Measurements from ENCODE around the gene MNAT1.

The MNAT1 gene

DNA sequence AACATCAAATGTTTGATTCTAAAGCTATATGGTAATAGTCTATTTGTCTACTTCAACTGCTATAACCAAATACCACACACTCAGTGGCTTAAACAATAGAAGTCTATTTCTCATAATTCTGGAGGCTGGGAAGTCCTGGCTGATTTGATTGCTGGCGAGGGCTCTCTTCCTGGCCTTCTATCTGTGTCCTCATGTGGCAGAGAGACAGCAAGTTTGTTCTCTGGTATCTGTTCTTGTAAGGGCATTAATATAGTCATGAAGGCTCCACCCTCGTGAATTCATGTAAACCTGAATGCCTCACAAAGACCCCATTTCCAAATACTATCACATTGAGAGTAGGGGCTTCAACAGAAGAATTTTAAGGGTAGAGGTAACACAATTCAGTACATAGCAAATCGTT is 212.2 kb downstream of the MNAT1 start:
- Histone ChIP-seq H3K27me3 (ENCODE audit: insufficient read depth, poor library complexity, severe bottlenecking) (no peaks in the 10 kb centered on the region), H3K36me3 (ENCODE audit: low read depth) (no peaks in the 10 kb centered on the region), H3K4me3 (ENCODE audit: severe bottlenecking) (no peak overlapping the region), H3K9me3 (ENCODE audit: severe bottlenecking) (no peaks in the 10 kb centered on the region), H3K4me1 (ENCODE audit: insufficient read depth, poor library complexity, severe bottlenecking) (no peaks in the 10 kb centered on the region), H3K27ac (ENCODE audit: poor library complexity, severe bottlenecking) (no peak overlapping the region)
- ATAC-seq (ENCODE audit: low read depth) = no peak
- DNase-seq (ENCODE audit: low spot score) = no peak
- TF ChIP-seq, protein P1, sequence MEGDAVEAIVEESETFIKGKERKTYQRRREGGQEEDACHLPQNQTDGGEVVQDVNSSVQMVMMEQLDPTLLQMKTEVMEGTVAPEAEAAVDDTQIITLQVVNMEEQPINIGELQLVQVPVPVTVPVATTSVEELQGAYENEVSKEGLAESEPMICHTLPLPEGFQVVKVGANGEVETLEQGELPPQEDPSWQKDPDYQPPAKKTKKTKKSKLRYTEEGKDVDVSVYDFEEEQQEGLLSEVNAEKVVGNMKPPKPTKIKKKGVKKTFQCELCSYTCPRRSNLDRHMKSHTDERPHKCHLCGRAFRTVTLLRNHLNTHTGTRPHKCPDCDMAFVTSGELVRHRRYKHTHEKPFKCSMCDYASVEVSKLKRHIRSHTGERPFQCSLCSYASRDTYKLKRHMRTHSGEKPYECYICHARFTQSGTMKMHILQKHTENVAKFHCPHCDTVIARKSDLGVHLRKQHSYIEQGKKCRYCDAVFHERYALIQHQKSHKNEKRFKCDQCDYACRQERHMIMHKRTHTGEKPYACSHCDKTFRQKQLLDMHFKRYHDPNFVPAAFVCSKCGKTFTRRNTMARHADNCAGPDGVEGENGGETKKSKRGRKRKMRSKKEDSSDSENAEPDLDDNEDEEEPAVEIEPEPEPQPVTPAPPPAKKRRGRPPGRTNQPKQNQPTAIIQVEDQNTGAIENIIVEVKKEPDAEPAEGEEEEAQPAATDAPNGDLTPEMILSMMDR (IDR thresholded peaks at IDR 0.05; ENCODE audit: poor library complexity, severe bottlenecking) = no peak

DNA sequence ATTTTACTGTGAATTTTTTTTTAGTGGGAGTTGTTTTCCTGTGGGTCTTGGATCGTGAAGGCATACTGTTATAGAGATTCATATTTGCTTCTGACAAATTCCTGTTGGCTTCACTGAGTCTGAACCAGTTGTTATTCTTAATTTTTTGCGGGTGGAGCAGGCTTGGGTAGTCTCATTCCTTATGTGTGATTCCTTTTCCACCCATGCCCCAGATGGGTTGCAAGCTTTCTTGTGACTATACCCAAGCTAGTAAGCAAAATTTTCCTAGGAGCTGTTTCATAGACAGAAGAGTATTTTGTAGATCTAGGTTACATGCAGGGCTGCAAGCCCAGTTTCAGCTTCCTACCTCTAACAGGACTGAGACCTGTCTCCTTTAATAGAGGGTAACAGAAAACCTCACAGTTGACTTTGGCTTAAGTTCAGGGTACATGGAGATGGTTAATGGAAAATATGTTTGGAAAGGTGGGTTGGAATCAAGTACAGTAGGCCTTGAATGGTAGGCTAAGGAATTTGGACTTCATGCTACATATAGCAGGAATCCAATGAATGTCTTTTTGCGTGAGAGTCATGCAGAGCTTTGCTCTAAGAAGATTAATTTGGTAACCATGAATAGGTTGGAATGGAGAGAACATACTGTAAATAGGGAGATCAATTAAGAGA is 217.3 kb downstream of the MNAT1 start:
- Histone ChIP-seq H3K4me1 (ENCODE audit: insufficient read depth, poor library complexity, severe bottlenecking) (no peaks in the 10 kb centered on the region), H3K27me3 (ENCODE audit: insufficient read depth, poor library complexity, severe bottlenecking) (no peaks in the 10 kb centered on the region), H3K9me3 (ENCODE audit: severe bottlenecking) (peaks cover 5% of the 10 kb centered on the region), H3K4me3 (ENCODE audit: severe bottlenecking) (no peak overlapping the region), H3K27ac (ENCODE audit: poor library complexity, severe bottlenecking) (no peak overlapping the region), H3K36me3 (ENCODE audit: low read depth) (no peaks in the 10 kb centered on the region)
- TF ChIP-seq, protein P1 (IDR thresholded peaks at IDR 0.05; ENCODE audit: poor library complexity, severe bottlenecking) = no peak
- ATAC-seq (ENCODE audit: low read depth) (no peak), DNase-seq (ENCODE audit: low spot score) (no peak)

DNA sequence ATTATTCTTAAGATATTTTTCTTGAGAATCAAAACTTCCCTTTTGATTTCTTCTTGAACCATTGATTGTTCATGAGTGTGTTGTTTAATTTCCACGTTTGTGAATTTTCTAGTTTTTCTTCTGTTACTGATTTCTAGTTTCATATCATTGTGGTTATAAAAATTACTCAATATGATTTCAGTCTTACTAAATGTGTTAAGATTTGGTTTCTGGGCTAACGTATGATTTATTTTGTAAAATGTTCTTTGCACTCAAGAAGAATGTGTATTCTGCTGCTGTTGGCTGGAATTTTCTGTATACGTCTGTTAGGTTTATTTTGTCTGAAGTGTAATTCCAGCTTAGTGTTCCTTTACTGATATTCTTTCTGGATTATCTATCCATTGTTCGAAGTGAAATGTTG is 221.6 kb downstream of the MNAT1 start:
- DNase-seq (ENCODE audit: low spot score) (no peak), ATAC-seq (ENCODE audit: low read depth) (no peak)
- H3K36me3 ChIP-seq (ENCODE audit: low read depth) = 0 out of 2 replicates have a peak, but pooled peaks cover 3% of the 10 kb centered on the region
- H3K9me3 ChIP-seq (ENCODE audit: severe bottlenecking) = peaks cover 7% of the 10 kb centered on the region
- H3K27me3 ChIP-seq (ENCODE audit: insufficient read depth, poor library complexity, severe bottlenecking) = no peaks in the 10 kb centered on the region
- no peaks in the 10 kb centered on the region for H3K4me1 ChIP-seq (ENCODE audit: insufficient read depth, poor library complexity, severe bottlenecking)
- no peak overlapping the region for H3K27ac ChIP-seq (ENCODE audit: poor library complexity, severe bottlenecking)
- TF ChIP-seq, protein P1 (IDR thresholded peaks at IDR 0.05; ENCODE audit: poor library complexity, severe bottlenecking) = no peak
- no peak overlapping the region for H3K4me3 ChIP-seq (ENCODE audit: severe bottlenecking)

DNA sequence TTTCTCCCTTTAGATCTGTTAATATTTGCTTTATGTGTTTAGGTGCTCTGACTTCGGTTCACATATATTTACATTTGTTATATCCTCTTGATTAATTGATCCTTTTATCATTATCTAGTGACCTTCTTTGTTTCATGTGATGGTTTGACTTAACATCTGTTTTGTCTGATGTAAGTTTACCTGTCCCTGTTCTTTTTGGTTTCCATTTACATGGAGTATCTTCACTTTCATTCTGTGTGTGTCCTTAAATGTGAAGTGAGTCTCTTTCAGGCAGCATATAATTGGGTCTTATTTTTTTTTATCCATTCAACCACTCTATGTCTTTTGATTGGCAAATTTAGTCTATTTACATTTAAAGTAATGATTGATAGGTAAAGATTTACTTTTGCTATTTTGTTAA is 222.1 kb downstream of the MNAT1 start:
- TF ChIP-seq, protein P1 (IDR thresholded peaks at IDR 0.05; ENCODE audit: poor library complexity, severe bottlenecking) = no peak
- Histone ChIP-seq H3K9me3 (ENCODE audit: severe bottlenecking) (peaks cover 7% of the 10 kb centered on the region), H3K36me3 (ENCODE audit: low read depth) (0 out of 2 replicates have a peak, but pooled peaks cover 3% of the 10 kb centered on the region), H3K27ac (ENCODE audit: poor library complexity, severe bottlenecking) (no peak overlapping the region), H3K27me3 (ENCODE audit: insufficient read depth, poor library complexity, severe bottlenecking) (no peaks in the 10 kb centered on the region), H3K4me3 (ENCODE audit: severe bottlenecking) (no peak overlapping the region), H3K4me1 (ENCODE audit: insufficient read depth, poor library complexity, severe bottlenecking) (no peaks in the 10 kb centered on the region)
- no peak for DNase-seq (ENCODE audit: low spot score)
- no peak for ATAC-seq (ENCODE audit: low read depth)

DNA sequence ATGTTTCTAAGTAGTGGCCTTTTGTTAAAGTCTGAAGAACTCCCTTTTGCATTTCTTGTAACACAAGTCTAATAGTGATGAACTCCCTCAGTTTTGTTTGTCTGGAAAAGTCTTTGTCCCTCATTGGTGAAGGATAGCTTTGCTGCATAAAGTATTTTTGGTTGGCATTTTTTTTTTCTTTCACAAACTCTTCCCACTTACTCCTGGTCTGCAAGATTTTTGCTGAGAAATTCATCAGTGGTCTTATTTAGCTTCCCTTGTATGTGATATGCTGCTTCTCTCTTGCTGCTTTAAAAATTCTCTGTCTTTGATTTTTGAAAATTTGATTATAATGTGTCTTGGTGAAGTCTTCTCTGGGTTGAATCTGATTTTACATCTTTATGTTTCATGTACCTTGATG is 223.6 kb downstream of the MNAT1 start:
- H3K4me3 ChIP-seq (ENCODE audit: severe bottlenecking) = no peak overlapping the region

More for the DNA sequence above, 223.6 kb downstream of the MNAT1 start:
- Histone ChIP-seq H3K9me3 (ENCODE audit: severe bottlenecking) (peaks cover 7% of the 10 kb centered on the region), H3K4me1 (ENCODE audit: insufficient read depth, poor library complexity, severe bottlenecking) (no peaks in the 10 kb centered on the region), H3K27me3 (ENCODE audit: insufficient read depth, poor library complexity, severe bottlenecking) (no peaks in the 10 kb centered on the region), H3K36me3 (ENCODE audit: low read depth) (0 out of 2 replicates have a peak, but pooled peaks cover 3% of the 10 kb centered on the region), H3K27ac (ENCODE audit: poor library complexity, severe bottlenecking) (no peak overlapping the region)
- ATAC-seq (ENCODE audit: low read depth) = no peak
- no peak for DNase-seq (ENCODE audit: low spot score)
- TF ChIP-seq, protein P1 (IDR thresholded peaks at IDR 0.05; ENCODE audit: poor library complexity, severe bottlenecking) = no peak

Measured in RWPE2 (cell line).